ENCODE measurements around the gene GNAT1. TPM values are rescaled to one million over a fixed set of nuclear protein-coding genes. Genes with fewer than 3 reads are reported as not detected.
"Not testable (repeated sequence)": the region's sequence is repeated elsewhere in the genome, so short reads cannot be mapped to it uniquely, and the experiment has no call there.

Gene GNAT1
- total RNA-seq, 4 donors from 2014 or later = not detected

GRCh38 chr3:50224639-50225038 lies 33.2 kb downstream of the GNAT1 start:
- TF ChIP-seq POLR2A (IDR thresholded peaks at IDR 0.05) = no peak
- TF ChIP-seq, protein P1, sequence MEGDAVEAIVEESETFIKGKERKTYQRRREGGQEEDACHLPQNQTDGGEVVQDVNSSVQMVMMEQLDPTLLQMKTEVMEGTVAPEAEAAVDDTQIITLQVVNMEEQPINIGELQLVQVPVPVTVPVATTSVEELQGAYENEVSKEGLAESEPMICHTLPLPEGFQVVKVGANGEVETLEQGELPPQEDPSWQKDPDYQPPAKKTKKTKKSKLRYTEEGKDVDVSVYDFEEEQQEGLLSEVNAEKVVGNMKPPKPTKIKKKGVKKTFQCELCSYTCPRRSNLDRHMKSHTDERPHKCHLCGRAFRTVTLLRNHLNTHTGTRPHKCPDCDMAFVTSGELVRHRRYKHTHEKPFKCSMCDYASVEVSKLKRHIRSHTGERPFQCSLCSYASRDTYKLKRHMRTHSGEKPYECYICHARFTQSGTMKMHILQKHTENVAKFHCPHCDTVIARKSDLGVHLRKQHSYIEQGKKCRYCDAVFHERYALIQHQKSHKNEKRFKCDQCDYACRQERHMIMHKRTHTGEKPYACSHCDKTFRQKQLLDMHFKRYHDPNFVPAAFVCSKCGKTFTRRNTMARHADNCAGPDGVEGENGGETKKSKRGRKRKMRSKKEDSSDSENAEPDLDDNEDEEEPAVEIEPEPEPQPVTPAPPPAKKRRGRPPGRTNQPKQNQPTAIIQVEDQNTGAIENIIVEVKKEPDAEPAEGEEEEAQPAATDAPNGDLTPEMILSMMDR (IDR thresholded peaks at IDR 0.05) = no peak
- intact Hi-C loops (cut with DNase I) = no loop called here

DNA sequence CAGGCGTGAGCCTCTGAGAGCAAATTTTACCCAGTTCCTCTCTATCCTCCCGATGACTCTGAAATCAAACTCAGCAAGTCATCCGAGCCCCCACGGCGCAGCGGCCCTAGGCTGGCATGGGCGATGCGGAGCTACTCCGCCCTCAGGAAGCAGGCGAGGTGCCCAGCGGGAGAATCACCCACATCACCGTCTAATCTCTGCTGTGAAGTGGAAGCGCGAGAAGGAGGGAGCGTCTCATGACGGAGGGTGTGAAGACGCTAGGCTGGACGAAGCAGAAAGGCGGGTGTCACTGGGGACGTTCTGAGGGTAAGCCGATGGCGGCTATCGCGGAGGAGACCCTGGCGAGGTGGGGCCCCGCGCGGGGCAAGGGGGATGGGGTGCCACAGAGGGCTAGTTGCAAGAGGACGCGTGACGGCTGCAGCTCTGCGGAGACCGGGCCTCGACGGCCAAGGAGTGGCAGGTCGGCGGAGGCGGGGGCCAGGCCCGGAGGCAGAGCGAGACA lies 35.5 kb downstream of the GNAT1 start:
- TF ChIP-seq POLR2A (IDR thresholded peaks at IDR 0.05) = no peak
- TF ChIP-seq, protein P1 (IDR thresholded peaks at IDR 0.05) = no peak
- Histone ChIP-seq H3K27ac (peak overlapping the region; percentile 86 to 95 (median 90)), H3K36me3 (no peaks in the 10 kb centered on the region), H3K4me3 (peak overlapping the region; percentile 45 to 76 (median 66)), H3K4me1 (peaks cover 24 to 53% (median 30%) of the 10 kb centered on the region in 3 donors), H3K27me3 (peaks cover 0 to 5% (median 0%) of the 10 kb centered on the region in 4 donors), H3K9me3 (no peaks in the 10 kb centered on the region)
- 0 to 5% methylated on average over 1 to 8 of the region's 40 CpGs for WGBS, 2 donors
- intact Hi-C loops (cut with DNase I) = loop anchor here (2.0 kb wide), 1 partner anchor 46 kb away; no protein-coding TSS in a partner anchor
- DNase-seq = no peak

More at GRCh38 chr3:50224639-50225038, 33.2 kb downstream of the GNAT1 start:
- Histone ChIP-seq H3K36me3 (no peaks in the 10 kb centered on the region), H3K27ac (no peak overlapping the region), H3K4me3 (no peak overlapping the region), H3K4me1 (peaks cover 17 to 42% (median 27%) of the 10 kb centered on the region in 3 donors), H3K9me3 (no peaks in the 10 kb centered on the region), H3K27me3 (peaks cover 0 to 5% (median 0%) of the 10 kb centered on the region in 4 donors)
- 70 to 76% methylated on average over 5 of the region's 5 CpGs for WGBS, 2 donors
- no peak for DNase-seq

DNA sequence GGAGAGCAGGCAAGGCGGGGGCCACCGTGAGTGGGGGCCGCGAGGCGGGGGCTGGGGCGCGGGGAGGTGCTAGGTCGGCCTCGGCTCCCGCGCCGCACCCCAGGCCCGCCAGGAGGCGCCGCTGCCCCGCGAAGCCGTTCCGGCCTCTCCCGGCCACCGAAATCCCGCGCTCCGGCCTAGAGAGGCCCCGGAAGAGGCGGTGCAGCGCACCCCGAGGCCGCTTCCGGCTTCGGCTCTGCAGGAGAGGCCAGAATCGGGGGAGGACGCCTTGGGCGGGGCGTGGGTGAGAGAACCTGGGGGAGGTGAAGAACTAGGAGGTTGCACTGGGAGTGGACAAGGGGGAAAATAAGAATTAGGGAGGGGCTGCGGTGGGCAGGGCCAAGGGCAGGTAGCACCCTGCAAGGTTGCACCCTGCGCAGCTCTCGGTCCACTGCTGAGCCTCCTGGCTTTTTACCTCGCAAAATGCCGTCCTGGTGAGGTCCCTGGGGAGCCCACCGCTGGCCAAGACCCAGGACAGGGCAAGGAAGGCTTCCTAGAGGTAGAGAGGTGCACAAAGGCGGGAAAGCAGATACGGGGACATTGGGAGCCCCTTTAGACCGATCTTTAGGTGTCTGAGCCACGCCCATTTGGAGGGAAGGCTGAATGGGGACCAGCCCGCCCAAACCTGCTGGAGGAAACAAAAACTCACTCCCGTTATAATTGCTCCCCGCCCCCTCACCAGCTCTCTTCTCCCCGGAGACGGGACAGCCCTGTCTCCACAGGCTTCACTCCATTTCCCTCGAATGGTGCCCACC lies 36.2 kb downstream of the GNAT1 start:
- intact Hi-C loops (cut with DNase I) = loop anchor here (2.0 kb wide), 1 partner anchor 45 kb away; no protein-coding TSS in a partner anchor
- H3K27ac ChIP-seq = peak overlapping the region; percentile 86 to 95 (median 90)
- peak; percentile 79 for DNase-seq
- TF ChIP-seq, protein P1 (IDR thresholded peaks at IDR 0.05) = peak; percentile 79 to 97 (median 95)
- TF ChIP-seq POLR2A (IDR thresholded peaks at IDR 0.05) = peak in 2 of 4 donors; percentile 26 to 51
- peaks cover 0 to 5% (median 0%) of the 10 kb centered on the region in 4 donors for H3K27me3 ChIP-seq
- peak overlapping the region; percentile 45 to 76 (median 66) for H3K4me3 ChIP-seq
- peaks cover 24 to 53% (median 30%) of the 10 kb centered on the region in 3 donors for H3K4me1 ChIP-seq
- no peaks in the 10 kb centered on the region for H3K36me3 ChIP-seq
- no peaks in the 10 kb centered on the region for H3K9me3 ChIP-seq
- 0 to 1% methylated on average over 16 to 24 of the region's 51 CpGs for WGBS, 2 donors

GRCh38 chr3:50228184-50228763 lies 36.9 kb downstream of the GNAT1 start:
- Histone ChIP-seq H3K4me1 (peaks cover 24 to 53% (median 30%) of the 10 kb centered on the region in 3 donors), H3K4me3 (peak overlapping the region; percentile 45 to 76 (median 66)), H3K27ac (peak overlapping the region; percentile 86 to 95 (median 90))
- H3K27me3 ChIP-seq; H3K9me3 ChIP-seq; intact Hi-C loops (cut with DNase I); H3K36me3 ChIP-seq; DNase-seq: not testable (repeated sequence)
- 26 to 36% methylated on average over 11 to 15 of the region's 15 CpGs for WGBS, 2 donors

GRCh38 chr3:50229490-50229889 lies 38.1 kb downstream of the GNAT1 start:
- peaks cover 0 to 5% (median 0%) of the 10 kb centered on the region in 4 donors for H3K27me3 ChIP-seq
- peaks cover 24 to 57% (median 30%) of the 10 kb centered on the region in 3 donors for H3K4me1 ChIP-seq
- WGBS, 2 donors = 85 to 93% methylated on average over 3 of the region's 3 CpGs
- H3K4me3 ChIP-seq = no peak overlapping the region
- no peak for TF ChIP-seq POLR2A (IDR thresholded peaks at IDR 0.05)
- TF ChIP-seq, protein P1 (IDR thresholded peaks at IDR 0.05) = no peak
- peak overlapping the region; percentile 59 to 95 (median 90) for H3K27ac ChIP-seq
- no peaks in the 10 kb centered on the region for H3K36me3 ChIP-seq
- DNase-seq = no peak
- H3K9me3 ChIP-seq = no peaks in the 10 kb centered on the region
- intact Hi-C loops (cut with DNase I) = no loop called here
